ENCODE data around the gene ZMAT5.

The ZMAT5 gene

DNA sequence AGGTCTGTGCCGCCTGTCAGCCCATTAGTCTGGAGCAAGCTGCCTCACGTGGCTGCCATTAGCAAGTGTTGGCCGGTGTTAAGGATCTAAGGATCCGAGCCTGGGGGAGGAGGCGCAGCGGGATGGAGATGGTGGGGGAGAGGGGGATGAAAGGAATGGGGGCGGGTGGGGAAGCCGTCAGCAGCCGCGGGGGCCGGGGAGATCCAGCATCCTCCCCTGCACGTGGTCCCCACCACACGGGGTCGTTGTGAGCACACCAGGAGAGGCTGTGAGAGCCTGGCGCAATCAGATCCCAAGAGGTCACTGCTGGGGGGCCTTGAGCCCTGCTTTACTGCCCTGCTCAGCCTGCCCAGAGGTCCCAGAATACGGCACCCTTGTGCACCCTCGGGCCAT lies 39.7 kb downstream of the ZMAT5 start (continued):
- TF ChIP-seq, protein P1, sequence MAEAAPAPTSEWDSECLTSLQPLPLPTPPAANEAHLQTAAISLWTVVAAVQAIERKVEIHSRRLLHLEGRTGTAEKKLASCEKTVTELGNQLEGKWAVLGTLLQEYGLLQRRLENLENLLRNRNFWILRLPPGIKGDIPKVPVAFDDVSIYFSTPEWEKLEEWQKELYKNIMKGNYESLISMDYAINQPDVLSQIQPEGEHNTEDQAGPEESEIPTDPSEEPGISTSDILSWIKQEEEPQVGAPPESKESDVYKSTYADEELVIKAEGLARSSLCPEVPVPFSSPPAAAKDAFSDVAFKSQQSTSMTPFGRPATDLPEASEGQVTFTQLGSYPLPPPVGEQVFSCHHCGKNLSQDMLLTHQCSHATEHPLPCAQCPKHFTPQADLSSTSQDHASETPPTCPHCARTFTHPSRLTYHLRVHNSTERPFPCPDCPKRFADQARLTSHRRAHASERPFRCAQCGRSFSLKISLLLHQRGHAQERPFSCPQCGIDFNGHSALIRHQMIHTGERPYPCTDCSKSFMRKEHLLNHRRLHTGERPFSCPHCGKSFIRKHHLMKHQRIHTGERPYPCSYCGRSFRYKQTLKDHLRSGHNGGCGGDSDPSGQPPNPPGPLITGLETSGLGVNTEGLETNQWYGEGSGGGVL (tag by site-specific recombination; IDR thresholded peaks at IDR 0.05): peak; percentile 86; the same call in 1 of the 2 replicates
- TF ChIP-seq GLIS1 (tag by site-specific recombination; IDR thresholded peaks at IDR 0.05): peak; percentile 86
- TF ChIP-seq ZNF585B (tag by site-specific recombination; IDR thresholded peaks at IDR 0.05): no peak
- TF ChIP-seq, protein P2, sequence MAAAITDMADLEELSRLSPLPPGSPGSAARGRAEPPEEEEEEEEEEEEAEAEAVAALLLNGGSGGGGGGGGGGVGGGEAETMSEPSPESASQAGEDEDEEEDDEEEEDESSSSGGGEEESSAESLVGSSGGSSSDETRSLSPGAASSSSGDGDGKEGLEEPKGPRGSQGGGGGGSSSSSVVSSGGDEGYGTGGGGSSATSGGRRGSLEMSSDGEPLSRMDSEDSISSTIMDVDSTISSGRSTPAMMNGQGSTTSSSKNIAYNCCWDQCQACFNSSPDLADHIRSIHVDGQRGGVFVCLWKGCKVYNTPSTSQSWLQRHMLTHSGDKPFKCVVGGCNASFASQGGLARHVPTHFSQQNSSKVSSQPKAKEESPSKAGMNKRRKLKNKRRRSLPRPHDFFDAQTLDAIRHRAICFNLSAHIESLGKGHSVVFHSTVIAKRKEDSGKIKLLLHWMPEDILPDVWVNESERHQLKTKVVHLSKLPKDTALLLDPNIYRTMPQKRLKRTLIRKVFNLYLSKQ (tag by site-specific recombination; IDR thresholded peaks at IDR 0.05; ENCODE audit: borderline replicate concordance): no peak

DNA sequence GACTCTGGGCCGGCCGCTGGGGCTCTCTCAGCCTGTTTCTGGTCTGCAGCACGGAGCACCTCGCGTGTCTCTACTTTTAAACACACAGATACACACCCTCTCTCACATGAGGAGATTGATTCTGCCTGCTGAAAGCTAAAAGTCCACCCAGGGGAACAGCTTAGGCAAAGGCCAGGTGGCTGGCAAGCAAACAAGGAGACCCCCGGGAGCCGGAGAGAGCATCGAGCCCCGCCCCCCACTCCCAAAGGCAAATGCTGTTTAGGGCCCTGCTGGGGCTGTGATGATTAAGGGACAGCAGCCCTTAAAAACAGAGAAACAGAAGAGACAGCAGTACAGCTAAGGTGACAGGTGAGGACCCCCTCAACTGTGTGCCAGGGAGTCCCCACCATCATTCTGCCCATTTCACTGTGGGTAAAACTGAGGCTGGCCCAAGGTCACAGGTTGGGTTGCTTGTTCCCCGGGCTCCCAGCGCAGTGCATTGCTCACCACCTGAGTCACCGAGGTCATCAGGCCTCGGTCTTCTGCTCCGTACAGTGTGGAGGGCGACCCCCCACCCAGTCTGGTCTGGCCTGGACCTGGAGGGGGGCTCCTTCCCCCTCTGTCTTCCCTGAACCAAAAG lies 40.2 kb downstream of the ZMAT5 start:
- no peak for TF ChIP-seq ZNF202 (tag by site-specific recombination; IDR thresholded peaks at IDR 0.05; ENCODE audit: borderline replicate concordance)
- TF ChIP-seq ZNF639 (tag by site-specific recombination; IDR thresholded peaks at IDR 0.05): no peak
- no peak for TF ChIP-seq BCL11A (tag by site-specific recombination; IDR thresholded peaks at IDR 0.05; ENCODE audit: low read depth)
- TF ChIP-seq ZFP3 (tag by site-specific recombination; IDR thresholded peaks at IDR 0.05; ENCODE audit: low read depth): no peak
- no peak for TF ChIP-seq ZNF777 (tag by site-specific recombination; IDR thresholded peaks at IDR 0.05; ENCODE audit: borderline replicate concordance)
- no peak for TF ChIP-seq ZNF692 (tag by site-specific recombination; IDR thresholded peaks at IDR 0.05)
- TF ChIP-seq ZNF530 (tag by site-specific recombination; IDR thresholded peaks at IDR 0.05; ENCODE audit: low read depth): no peak
- TF ChIP-seq KLF9 (tag by site-specific recombination; IDR thresholded peaks at IDR 0.05; ENCODE audit: low read depth): 0 out of 2 replicates have a peak, but pooled peaks have one; percentile 15
- no peak for TF ChIP-seq MEIS1 (CRISPR knock-in tag; IDR thresholded peaks at IDR 0.05; ENCODE audit: borderline replicate concordance)
- TF ChIP-seq, protein P1 (tag by site-specific recombination; IDR thresholded peaks at IDR 0.05): no peak; the same call in 1 of the 2 replicates
- no peak for TF ChIP-seq ZNF324 (tag by site-specific recombination; IDR thresholded peaks at IDR 0.05)
- no peak for TF ChIP-seq ZNF169 (tag by site-specific recombination; IDR thresholded peaks at IDR 0.05)
- no peak for TF ChIP-seq ZNF654 (tag by site-specific recombination; IDR thresholded peaks at IDR 0.05; ENCODE audit: low read depth)
- no peak for TF ChIP-seq ZBTB21 (tag by site-specific recombination; IDR thresholded peaks at IDR 0.05)
- no peak for TF ChIP-seq PBX3 (CRISPR knock-in tag; IDR thresholded peaks at IDR 0.05)
- TF ChIP-seq ZNF114 (tag by site-specific recombination; IDR thresholded peaks at IDR 0.05): no peak
- TF ChIP-seq, protein P3, sequence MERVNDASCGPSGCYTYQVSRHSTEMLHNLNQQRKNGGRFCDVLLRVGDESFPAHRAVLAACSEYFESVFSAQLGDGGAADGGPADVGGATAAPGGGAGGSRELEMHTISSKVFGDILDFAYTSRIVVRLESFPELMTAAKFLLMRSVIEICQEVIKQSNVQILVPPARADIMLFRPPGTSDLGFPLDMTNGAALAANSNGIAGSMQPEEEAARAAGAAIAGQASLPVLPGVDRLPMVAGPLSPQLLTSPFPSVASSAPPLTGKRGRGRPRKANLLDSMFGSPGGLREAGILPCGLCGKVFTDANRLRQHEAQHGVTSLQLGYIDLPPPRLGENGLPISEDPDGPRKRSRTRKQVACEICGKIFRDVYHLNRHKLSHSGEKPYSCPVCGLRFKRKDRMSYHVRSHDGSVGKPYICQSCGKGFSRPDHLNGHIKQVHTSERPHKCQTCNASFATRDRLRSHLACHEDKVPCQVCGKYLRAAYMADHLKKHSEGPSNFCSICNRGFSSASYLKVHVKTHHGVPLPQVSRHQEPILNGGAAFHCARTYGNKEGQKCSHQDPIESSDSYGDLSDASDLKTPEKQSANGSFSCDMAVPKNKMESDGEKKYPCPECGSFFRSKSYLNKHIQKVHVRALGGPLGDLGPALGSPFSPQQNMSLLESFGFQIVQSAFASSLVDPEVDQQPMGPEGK (tag by site-specific recombination; IDR thresholded peaks at IDR 0.05): 0 out of 2 replicates have a peak, but pooled peaks have one; percentile 17
- TF ChIP-seq ZNF10 (tag by site-specific recombination; IDR thresholded peaks at IDR 0.05): no peak
- no peak for TF ChIP-seq ZBTB1 (tag by site-specific recombination; IDR thresholded peaks at IDR 0.05)
- 0 out of 2 replicates have a peak, but pooled peaks have one; percentile 23 for TF ChIP-seq ZNF24 (tag by site-specific recombination; IDR thresholded peaks at IDR 0.05)
- no peak for TF ChIP-seq ZNF423 (tag by site-specific recombination; IDR thresholded peaks at IDR 0.05)

More for the DNA sequence above, 40.2 kb downstream of the ZMAT5 start:
- Histone ChIP-seq H3K27ac (ENCODE audit: extremely low read depth, low read depth, low read length) (no peak overlapping the region), H3K4me3 (ENCODE audit: low read depth, low read length) (no peak overlapping the region), H3K36me3 (ENCODE audit: control insufficient read depth in 2 of 2, insufficient read depth in 1 of 2, low read length in 2 of 2) (peaks cover 0 to 3% of the 10 kb centered on the region in 2 experiments; a peak in 1 of 3 replicates), H3K4me1 (ENCODE audit: control insufficient read depth, insufficient read depth, low read length) (no peaks in the 10 kb centered on the region), H3K9me3 (ENCODE audit: control insufficient read depth, insufficient read depth, low read depth, low read length) (no peaks in the 10 kb centered on the region)
- POLR2A ChIA-PET: no interaction called here
- CTCF ChIA-PET: interaction anchor here (0.6 to 1.4 kb wide), 5 partner anchors 9 to 469 kb away, joined by 3 to 9 read pairs (median 3); no protein-coding TSS in a partner anchor

All from HEK293 (cell line).